GM12878 (cell line): ENCODE measurements around the gene CSF3R. TPM values are rescaled to one million over a fixed set of nuclear protein-coding genes. Genes with fewer than 3 reads are reported as not detected.

ENCODE experiments used
- ATAC-seq: fragments of 200-7000 bp; cut with Tn5 transposase; 3 replicates; pipeline ENCODE4 v1.9.1; 2020; ENCODE audit warnings: mild to moderate bottlenecking, moderate library complexity
- BruUV-seq: library from RNA; stranded (reverse); fragments of 400-500 nt; replicated peaks from 2 replicates; lab custom pipeline; 2021; lab: Mats Ljungman, UMichigan
- CTCF ChIA-PET: fragments of 300-600 bp; sonication (Branson Sonifier 250); formaldehyde crosslinking; extraction: SDS; loops from one replicate; lab custom pipeline; 2021; ENCODE audit warnings: inconsistent platforms; lab: Yijun Ruan, JAX
- POLR2A ChIA-PET: fragments of 350-600 bp; formaldehyde crosslinking; extraction: SDS; loops from one replicate; lab custom pipeline; 2021; ENCODE audit warnings: inconsistent platforms; lab: Charles Lee
- RAD21 ChIA-PET: fragments of 300-600 bp; sonication (Branson Sonifier 250); formaldehyde crosslinking; loops from one replicate; lab custom pipeline; 2023; ENCODE audit warnings: antibody characterized with exemption; ENCODE audit not compliant: unreplicated experiment; lab: Charles Lee
- SMC1A ChIA-PET: fragments of 300-600 bp; sonication (Branson Sonifier 250); formaldehyde crosslinking; loops from one replicate; lab custom pipeline; 2023; ENCODE audit not compliant: unreplicated experiment, uncharacterized antibody; lab: Charles Lee
- DNase-seq: peaks from one replicate; pipeline ENCODE4 v3.0.0-alpha.2; 2011; ENCODE audit warnings: low read depth, low spot score
- FAIRE-seq: peaks from 3 replicates; lab custom pipeline; 2011; peaks lifted over from hg19 to GRCh38; lab: Jason Lieb, UNC
- H2AFZ ChIP-seq: 2 replicates; pipeline ENCODE4 v1.6.0; 2011; ENCODE audit warnings: low read depth, low read length, control low read depth; ENCODE audit not compliant: control insufficient read depth
- H3K27ac ChIP-seq: 2 replicates; pipeline ENCODE4 v1.5.1; 2011; ENCODE audit warnings: control low read depth; ENCODE audit not compliant: control insufficient read depth, insufficient read depth
- H3K27me3 ChIP-seq, 2 experiments: replicated peaks in 1 of 2; 2 replicates each; pipeline versions ENCODE4 v1.6.0 to v1.6.1; 2011; ENCODE audit warnings: low read length in 1 of 2; ENCODE audit not compliant: control insufficient read depth in 2 of 2, insufficient read depth in 2 of 2
- H3K36me3 ChIP-seq, 2 experiments: 2 replicates each; pipeline ENCODE4 v1.5.1; 2011; ENCODE audit warnings: low read length in 1 of 2; ENCODE audit not compliant: control insufficient read depth in 2 of 2, insufficient read depth in 2 of 2
- H3K4me1 ChIP-seq: 2 replicates; pipeline ENCODE4 v1.6.1; 2011; ENCODE audit warnings: mild to moderate bottlenecking, low read length, moderate library complexity, mixed read lengths; ENCODE audit not compliant: control insufficient read depth, insufficient read depth
- H3K4me2 ChIP-seq: 2 replicates; pipeline ENCODE4 v1.6.0; 2011; ENCODE audit warnings: control low read depth; ENCODE audit not compliant: control insufficient read depth, insufficient read depth
- H3K4me3 ChIP-seq: fragments of 200-600 bp; sonication (generic); 2 replicates; pipeline ENCODE4 v1.5.1; 2016
- H3K79me2 ChIP-seq: 2 replicates; pipeline ENCODE4 v1.6.0; 2011; ENCODE audit warnings: low read length; ENCODE audit not compliant: control insufficient read depth, insufficient read depth
- H3K9ac ChIP-seq: 2 replicates; pipeline ENCODE4 v1.8.0; 2011; ENCODE audit warnings: low read length, control low read depth, mixed read lengths; ENCODE audit not compliant: control insufficient read depth, insufficient read depth
- H3K9me3 ChIP-seq: replicated peaks from 3 replicates; pipeline ENCODE4 v1.5.1; 2011; ENCODE audit warnings: mild to moderate bottlenecking, low read length; ENCODE audit not compliant: control insufficient read depth, insufficient read depth
- H4K20me1 ChIP-seq: 2 replicates; pipeline ENCODE4 v1.6.0; 2011; ENCODE audit not compliant: control insufficient read depth, insufficient read depth
- ATF3 ChIP-seq: IDR thresholded peaks from 2 replicates; pipeline ENCODE4 v1.6.1; 2011; ENCODE audit warnings: low read depth, mild to moderate bottlenecking, low read length, moderate library complexity, borderline replicate concordance; ENCODE audit errors: extremely low read depth
- IRF3 ChIP-seq: fragments of 450-650 bp; IDR thresholded peaks from 2 replicates; pipeline ENCODE4 v1.6.1; 2014; ENCODE audit warnings: mild to moderate bottlenecking
- IRF4 ChIP-seq: IDR thresholded peaks from 2 replicates; pipeline ENCODE4 v1.6.1; 2011; ENCODE audit warnings: low read depth, low read length
- MTA2 ChIP-seq: fragments of 450-650 bp; IDR thresholded peaks from 2 replicates; pipeline ENCODE4 v1.6.1; 2016; ENCODE audit warnings: low read depth, mild to moderate bottlenecking, moderate library complexity
- MTA3 ChIP-seq: IDR thresholded peaks from 2 replicates; pipeline ENCODE4 v1.6.1; 2012; ENCODE audit warnings: low read length, inconsistent platforms, borderline replicate concordance
- NR2F1 ChIP-seq: fragments of 450-650 bp; conservative IDR thresholded peaks from 2 replicates; pipeline ENCODE4 v1.6.1; 2017; ENCODE audit warnings: mild to moderate bottlenecking
- POLR2A ChIP-seq: IDR thresholded peaks from 2 replicates; pipeline ENCODE4 v1.6.1; 2011; ENCODE audit warnings: low read depth, mild to moderate bottlenecking, low read length
- SIX5 ChIP-seq: IDR thresholded peaks from 2 replicates; pipeline ENCODE4 v1.6.1; 2011; ENCODE audit warnings: mild to moderate bottlenecking, low read depth, low read length, moderate library complexity; ENCODE audit not compliant: severe bottlenecking
- SRF ChIP-seq, 2 experiments: IDR thresholded peaks; 2 replicates each; pipeline ENCODE4 v1.6.1; 2011; ENCODE audit warnings: low read depth in 2 of 2, low read length in 2 of 2, mild to moderate bottlenecking in 1 of 2, moderate library complexity in 1 of 2
- TARDBP ChIP-seq: IDR thresholded peaks from 2 replicates; pipeline ENCODE4 v1.6.1; 2016; ENCODE audit warnings: borderline replicate concordance
- TCF12 ChIP-seq: IDR thresholded peaks from 2 replicates; pipeline ENCODE4 v1.6.1; 2011; ENCODE audit warnings: low read depth, mild to moderate bottlenecking, low read length
- YY1 ChIP-seq: IDR thresholded peaks from 2 replicates; pipeline ENCODE4 v1.6.1; 2011; ENCODE audit warnings: low read depth, mild to moderate bottlenecking, low read length
- ZNF592 ChIP-seq: fragments of 450-650 bp; IDR thresholded peaks from 2 replicates; pipeline ENCODE4 v1.6.1; 2017; ENCODE audit warnings: mild to moderate bottlenecking, moderate library complexity
- WGBS: methylation state at CpG from one replicate; pipeline ENCODE4 v1.1.6; 2016; ENCODE audit warnings: low lambda C conversion rate; ENCODE audit not compliant: insufficient replicate concordance, insufficient coverage; ENCODE audit errors: missing lambda C conversion rate; 5-methylcytosine and 5-hydroxymethylcytosine counted together
- in situ Hi-C: fragments of 300-500 bp; cut with MboI; formaldehyde crosslinking; loops from 9 replicates; pipeline ENCODE4 v1.14.3; 2018; ENCODE audit warnings: mixed read lengths
- intact Hi-C: fragments of 100-400 bp; cut with micrococcal nuclease; formaldehyde crosslinking; loops from one replicate; pipeline ENCODE4 v1.14.2; 2022; ENCODE audit not compliant: unreplicated experiment
- polyA plus RNA-seq, 11 experiments: library from polyadenylated mRNA; depleted of rRNA in 4 of 11; unstranded in 6 of 11; stranded (reverse) in 5 of 11; fragments of >200 nt; fragmentation: Nextera tagmentation in 4 of 11; fragmentation: Illumina TruSeq in 1 of 11; extraction: Ambion mirVana in 4 of 11; extraction: Trizol in 1 of 11; gene quantifications; 1 replicate in 1 of 11; 2 replicates in 10 of 11; pipeline versions ENCODE4 v1.2.1 to v1.2.3, GENCODE V29; 2011 to 2016; ENCODE audit warnings: inconsistent platforms in 2 of 11, missing spikeins in 2 of 11, low read depth in 1 of 11
- total RNA-seq, 4 experiments: library from RNA; depleted of rRNA in 3 of 4; stranded (reverse); fragments of >200 nt in 3 of 4; fragmentation: Illumina TruSeq in 1 of 4; extraction: Trizol in 1 of 4; gene quantifications; 2 replicates each; pipeline versions ENCODE4 v1.2.1 to v1.2.3, GENCODE V29; 2013 to 2021

CSF3R gene
- total and polyA plus RNA-seq, 10 of the 15 experiments (the other 5 are each of a cell fraction or from before 2014, with no cell fraction given) = 0.13 TPM; not detected in 9

- ChIA-PET POLR2A (no interaction called here), CTCF (no interaction called here), RAD21 (no interaction called here), SMC1A (no interaction called here)
- Histone ChIP-seq H4K20me1 (no peaks in the 10 kb centered on the region), H3K36me3 (no peaks in the 10 kb centered on the region), H3K9ac (no peak overlapping the region), H3K4me2 (no peak overlapping the region), H3K27ac (no peak overlapping the region), H3K4me1 (no peaks in the 10 kb centered on the region), H3K9me3 (no peaks in the 10 kb centered on the region), H3K79me2 (no peaks in the 10 kb centered on the region), H3K27me3 (no peaks in the 10 kb centered on the region), H2AFZ (no peak overlapping the region), H3K4me3 (no peak overlapping the region)
- WGBS = 9% methylated on average over 7 of the region's 7 CpGs
- no TSS peak for BruUV-seq
- in situ Hi-C loops (no loop called here), intact Hi-C loops (no loop called here)
- DNase-seq = no peak
- FAIRE-seq = no peak
- TF ChIP-seq NR2F1 (no peak), MTA3 (no peak), ZNF592 (no peak), YY1 (no peak), TARDBP (no peak), IRF4 (no peak), ATF3 (no peak), SRF (IDR thresholded peaks at IDR 0.05; ENCODE audit: low read depth in 2 of 2, low read length in 2 of 2) (no peak), MTA2 (no peak), POLR2A (no peak), SIX5 (no peak), IRF3 (no peak), TCF12 (no peak)
- peak; percentile 40; the same call in 1 of the 3 replicates for ATAC-seq
Measured at GRCh38 chr1:36528361-36529349, 45.9 kb upstream of the CSF3R start.
